GM18520 (cell line): ENCODE data around the gene PIGQ.

Experiments
- ATAC-seq: cut with Tn5 transposase; IDR thresholded peaks from one replicate; pipeline ENCODE4 v1.9.1; 2021; ENCODE audit not compliant: unreplicated experiment

PIGQ gene

GRCh38 chr16:554640-555365 lies 15.0 kb upstream of the PIGQ start:
- no peak for ATAC-seq

- no peak for ATAC-seq
These were observed 14.0 kb upstream of the PIGQ start for GRCh38 chr16:555528-556473.

GRCh38 chr16:556474-557173 lies 13.1 kb upstream of the PIGQ start:
- no peak for ATAC-seq

- ATAC-seq = no peak
These were observed 12.1 kb upstream of the PIGQ start for GRCh38 chr16:557463-558297.

- no peak for ATAC-seq
These were observed 11.3 kb upstream of the PIGQ start for GRCh38 chr16:558298-559020.

- ATAC-seq = no peak
These were observed 10.8 kb upstream of the PIGQ start for GRCh38 chr16:559021-559380.

GRCh38 chr16:559411-560203 lies 10.2 kb upstream of the PIGQ start:
- no peak for ATAC-seq

GRCh38 chr16:560204-560700 lies 9.5 kb upstream of the PIGQ start, which contains the start of gene PRR35:
Gene PRR35 (plus strand): TSS chr16:560394. CDS start chr16:563295, 2,901 bp downstream.
- ATAC-seq = no peak

- no peak for ATAC-seq
These were observed 8.9 kb upstream of the PIGQ start for GRCh38 chr16:560701-561412.

GRCh38 chr16:561413-561794 lies 8.4 kb upstream of the PIGQ start:
- ATAC-seq = no peak

GRCh38 chr16:561957-562938 lies 7.5 kb upstream of the PIGQ start:
- ATAC-seq = no peak

GRCh38 chr16:563072-563644 lies 6.6 kb upstream of the PIGQ start:
- no peak for ATAC-seq

- ATAC-seq = no peak
These were observed 4.9 kb upstream of the PIGQ start for GRCh38 chr16:564690-565418.

- ATAC-seq = no peak
These were observed 4.1 kb upstream of the PIGQ start for GRCh38 chr16:565419-566330.
